Suppressor macrophage treated with lipopolysaccharide for 4 hours (primary cell): ENCODE measurements around the gene CD151.
A peak's percentile ranks its signal among the peaks of the same experiment; 100 is the strongest.

Experiments used
- DNase-seq: peaks from one replicate; pipeline ENCODE4 v3.0.0-alpha.2; 2020

CD151 gene

DNA sequence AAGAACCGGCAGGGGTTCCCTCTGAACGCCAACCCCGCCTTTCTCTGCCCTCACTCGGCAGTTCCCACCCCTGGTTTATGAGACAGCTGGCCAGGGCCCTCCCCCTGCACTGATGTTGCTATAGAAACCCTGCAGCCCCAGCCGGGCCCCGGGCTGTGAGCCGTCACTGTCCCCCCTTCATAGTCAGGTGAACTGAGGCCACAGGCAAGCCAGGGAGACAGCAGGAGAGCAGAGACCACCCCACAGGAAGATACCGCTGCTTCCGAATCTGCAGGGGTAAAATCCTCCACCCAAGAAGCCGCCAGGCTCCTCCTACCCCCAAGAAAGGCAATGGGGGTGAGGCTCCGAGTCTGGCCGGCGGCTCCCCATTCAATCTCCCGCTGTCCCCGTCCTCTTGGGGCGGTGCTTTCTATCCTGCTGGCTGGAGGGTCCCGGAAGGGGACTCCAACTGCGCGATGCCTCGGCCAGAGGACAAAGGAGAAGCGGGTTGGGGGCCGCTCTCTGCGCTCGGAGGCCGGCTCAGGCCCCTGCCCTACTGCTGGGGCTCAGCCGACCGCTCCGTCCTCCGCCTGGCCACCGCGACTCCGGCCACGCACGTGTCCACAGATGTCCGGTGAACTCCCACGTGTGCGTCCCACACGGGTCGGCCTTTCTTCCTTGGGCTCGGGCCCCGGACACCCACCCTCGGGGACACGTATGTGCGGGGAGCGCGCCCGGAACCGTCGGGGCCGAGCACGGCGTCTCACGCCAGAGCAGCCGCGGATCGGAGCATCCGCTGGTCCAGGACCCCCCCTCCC lies 35.3 kb upstream of the CD151 start:
- peak; percentile 67 for DNase-seq

DNA sequence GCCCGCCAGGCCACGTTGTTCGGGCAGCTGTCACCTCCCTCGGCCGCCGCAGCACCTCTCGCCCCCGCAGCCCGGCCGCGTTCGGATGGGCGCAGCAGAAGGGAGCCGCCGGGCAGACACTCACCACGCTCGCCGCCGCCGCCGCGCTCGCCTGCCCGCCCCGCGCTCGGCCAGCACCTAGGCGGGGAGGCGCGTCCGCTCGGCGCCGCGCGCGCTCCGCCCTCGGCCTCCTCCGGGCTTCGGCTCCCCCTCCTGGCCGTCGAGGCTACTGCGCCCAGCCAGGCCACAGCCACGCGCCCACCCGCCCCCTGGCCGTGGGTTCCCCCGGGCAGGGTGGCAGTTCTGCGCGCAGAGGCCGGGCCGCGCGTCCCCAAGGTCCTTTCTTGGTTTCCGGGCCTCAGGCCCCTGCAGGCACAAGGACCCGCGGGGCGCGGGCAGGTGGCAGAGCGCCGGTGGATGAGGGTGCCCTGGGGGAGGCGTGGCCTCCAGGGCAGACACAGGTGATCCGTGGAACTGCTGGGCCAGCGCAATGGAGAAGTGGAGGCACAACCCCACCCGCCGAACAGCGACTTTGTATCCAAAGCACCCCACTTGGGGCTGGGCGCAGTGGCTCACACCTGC lies 34.5 kb upstream of the CD151 start, which contains the start of gene SLC25A22:
Gene SLC25A22 (minus strand): TSS at position 189 of the 621 bp plus-strand sequence. CDS start 3,275 bp downstream, outside the sequence.
- peak; percentile 91 for DNase-seq

DNA sequence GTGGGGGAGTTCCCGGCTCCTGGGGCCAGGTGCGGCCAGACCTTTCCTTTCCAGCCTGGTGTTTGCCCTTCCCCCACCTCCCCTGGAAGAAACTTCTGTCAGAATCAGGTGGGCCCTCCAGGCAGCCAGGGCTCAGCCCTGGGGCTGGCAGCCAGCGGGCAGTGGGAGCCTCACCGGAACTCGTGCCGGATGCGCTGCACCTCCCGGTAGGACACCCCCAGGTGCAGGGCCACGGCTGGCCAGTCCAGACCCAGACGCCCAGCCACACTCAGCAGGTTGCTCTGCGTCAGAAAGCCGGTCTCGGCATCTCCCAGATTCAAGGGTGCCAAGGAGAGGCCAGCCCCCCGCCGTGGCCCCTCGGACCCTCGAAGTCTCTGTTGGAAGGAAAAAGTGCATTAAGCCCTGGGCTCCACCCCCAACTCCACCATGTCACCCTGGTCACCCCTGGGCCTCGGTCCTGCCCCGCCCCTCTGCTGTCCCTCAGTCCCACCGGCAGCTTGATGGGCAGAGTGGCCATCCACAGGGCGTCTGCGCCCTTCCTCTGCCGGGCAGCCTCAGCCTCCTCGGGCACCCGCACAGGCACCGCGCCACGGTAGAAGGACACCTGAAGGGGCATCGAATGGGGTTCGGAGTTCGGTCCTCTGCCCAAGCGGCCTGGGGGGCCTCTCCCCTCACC lies 33.0 kb upstream of the CD151 start:
- DNase-seq, result no peak

DNA sequence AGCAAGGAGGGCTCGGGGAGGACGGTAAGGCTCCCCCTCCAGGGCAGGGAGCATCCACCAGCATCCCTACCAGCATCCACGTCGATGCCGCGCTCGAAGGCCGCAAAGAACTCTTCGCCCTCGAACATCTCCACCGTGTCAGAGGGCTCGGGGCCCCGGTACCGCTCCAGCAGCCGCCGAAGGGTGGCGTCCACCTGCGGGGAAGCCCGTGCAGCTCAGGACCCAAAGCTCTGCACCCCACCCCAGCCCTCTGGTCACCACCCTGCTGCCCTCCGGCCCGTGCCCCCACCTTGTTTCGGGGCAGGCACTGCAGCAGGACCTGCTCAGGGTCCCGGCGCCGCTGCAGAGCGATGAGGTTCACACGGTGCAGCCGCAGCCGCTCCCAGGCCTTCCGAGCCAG lies 32.3 kb upstream of the CD151 start:
- no peak for DNase-seq

DNA sequence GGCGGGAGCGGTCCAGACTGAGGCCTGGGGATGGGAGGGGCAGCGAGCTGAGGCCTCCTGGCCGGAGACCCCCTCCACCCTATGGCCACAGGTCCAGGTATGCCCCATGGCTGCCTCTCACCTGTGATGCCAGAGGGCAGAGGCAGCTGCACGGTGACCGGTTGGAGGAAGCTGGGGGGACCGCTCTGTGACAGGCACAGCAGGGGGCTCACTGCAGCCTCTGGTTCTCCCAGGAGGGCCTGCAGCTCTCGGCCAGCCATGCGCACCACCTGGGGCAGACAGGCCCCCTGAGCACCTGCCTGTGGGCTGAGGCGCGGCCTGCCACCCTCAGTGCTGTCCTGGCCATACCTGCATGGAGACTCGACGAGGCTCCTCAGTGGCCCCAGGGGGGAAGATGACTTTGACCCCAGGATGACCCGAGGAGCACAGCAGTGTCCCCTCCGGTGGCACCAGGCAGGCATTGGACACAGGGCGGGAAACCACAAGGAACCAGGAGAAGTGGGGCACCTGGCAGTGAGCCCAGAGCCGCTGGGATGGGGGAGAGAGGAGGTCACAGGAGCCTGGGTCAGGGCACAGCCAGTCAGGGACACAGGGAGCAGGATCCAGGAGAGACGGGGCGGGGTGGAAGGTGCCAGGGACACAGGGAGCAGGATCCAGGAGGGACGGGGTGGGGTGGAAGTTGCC lies 31.5 kb upstream of the CD151 start:
- no peak for DNase-seq

DNA sequence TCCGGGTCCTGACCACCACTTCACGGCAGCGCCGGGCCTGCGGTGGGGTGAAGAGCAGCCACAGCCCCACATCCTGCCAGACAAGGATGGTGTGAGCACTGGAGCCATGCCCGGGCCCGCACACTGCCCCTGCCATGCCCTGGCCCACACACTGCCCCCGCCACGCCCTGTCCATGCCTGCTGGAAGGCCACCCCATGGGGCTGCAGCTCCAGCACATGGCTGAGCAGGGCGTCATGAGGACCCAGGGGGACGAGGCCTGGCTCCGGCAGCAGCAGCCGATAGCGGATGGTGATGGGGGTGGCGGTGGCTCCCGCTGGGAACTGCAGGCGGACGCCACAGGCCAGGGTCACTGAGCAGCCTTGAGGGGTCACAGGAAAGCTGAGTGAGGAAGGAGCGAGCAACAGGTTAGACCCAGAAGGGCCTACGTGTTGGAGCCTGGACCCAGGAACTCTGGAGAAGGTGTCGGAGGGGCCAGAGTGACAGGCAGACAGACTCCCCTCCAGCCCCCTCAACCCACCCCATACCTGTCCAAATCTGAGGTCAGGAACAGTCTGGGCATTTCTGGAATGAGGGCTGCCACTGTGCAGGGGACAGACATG lies 30.6 kb upstream of the CD151 start:
- no peak for DNase-seq

DNA sequence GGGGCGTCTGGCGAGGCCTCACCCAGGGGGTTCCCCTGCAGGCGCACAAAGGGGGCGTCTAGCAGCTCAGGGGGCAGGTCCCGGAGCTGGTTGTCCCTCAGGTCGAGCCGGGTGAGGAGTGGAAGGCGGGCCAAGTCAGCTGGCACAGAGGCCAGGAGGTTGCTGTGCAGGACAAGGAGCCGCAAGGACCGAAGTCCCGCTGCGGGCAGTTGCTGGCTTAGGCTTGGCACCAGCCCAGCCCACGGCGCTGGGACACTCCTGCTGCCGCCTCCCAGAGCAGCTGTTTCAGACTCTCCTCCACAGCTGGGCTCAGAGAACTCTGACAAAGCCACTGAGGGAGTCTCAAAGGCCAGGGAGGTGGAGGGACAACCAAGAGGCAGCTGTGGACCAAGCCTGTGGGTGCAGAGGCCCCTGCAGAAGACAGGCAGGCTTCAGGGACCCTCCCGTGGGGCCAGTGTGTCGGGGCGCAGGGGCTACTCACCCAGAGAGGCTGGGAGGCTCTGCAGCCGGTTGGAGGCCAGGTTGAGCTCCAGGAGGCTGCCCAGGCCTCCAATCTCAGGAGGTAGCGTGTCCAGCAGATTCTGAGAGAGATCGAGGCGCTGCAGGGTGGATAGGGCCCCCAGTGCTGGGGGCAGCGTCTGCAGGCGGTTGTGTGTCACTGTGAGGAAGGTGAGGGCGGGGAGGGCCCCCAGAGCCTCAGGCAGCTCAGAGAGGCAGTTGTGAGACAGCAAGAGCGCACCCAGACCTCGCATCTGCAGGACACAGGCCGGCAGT lies 29.9 kb upstream of the CD151 start:
- no peak for DNase-seq

DNA sequence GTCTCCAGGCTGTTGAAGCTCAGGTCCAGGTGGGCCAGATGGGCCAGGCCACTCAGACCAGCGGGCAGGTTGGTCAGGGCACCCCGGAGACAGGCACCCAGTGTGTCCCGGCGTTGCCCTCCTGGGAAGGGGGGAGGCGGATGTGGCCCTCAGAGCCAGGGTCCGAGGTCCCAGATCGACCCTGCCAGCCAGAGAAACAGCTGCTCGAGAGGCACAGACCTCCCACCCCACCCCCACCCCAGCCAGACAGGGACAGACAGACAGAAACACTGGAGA lies 29.3 kb upstream of the CD151 start:
- DNase-seq, result no peak

DNA sequence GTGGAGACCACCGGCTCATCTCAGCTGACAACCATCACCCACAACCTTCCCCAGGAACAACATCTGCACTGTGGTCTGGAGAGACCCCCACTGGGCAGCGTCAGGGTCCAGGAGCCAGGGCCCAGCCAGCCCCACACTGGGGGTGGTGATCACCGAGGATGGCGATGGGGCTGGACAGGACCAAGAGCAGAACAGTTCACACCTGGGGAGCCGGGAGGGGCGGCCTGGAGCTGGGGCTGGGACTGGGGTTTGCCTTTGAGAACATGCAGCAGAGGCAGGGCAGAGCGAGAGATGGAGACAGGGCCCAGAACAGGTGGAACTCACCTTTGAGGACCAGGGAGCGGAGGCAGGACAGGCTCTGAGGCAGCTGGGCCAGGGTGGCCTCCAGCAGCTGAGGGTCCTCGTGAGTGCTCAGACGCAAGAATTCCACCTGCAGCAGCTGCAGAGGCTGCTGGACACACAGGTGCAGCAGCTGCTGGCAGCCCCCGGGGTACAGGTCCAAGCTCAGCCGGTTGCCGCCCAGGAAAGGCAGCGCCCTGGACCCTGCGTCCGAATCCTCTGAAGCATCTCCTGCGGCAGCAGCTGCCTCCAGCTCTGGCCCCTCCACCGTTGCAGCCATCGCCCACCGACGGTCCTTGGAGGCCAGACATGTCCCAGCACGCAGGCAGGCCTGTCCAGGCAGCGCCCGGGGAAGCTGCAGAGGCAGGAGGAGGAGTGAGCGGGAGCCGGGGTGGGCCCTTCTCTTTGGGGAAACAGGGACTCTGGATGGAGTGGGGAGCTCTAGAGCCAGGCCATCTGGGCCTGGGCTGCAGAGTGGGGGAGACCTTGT lies 28.8 kb upstream of the CD151 start:
- no peak for DNase-seq

DNA sequence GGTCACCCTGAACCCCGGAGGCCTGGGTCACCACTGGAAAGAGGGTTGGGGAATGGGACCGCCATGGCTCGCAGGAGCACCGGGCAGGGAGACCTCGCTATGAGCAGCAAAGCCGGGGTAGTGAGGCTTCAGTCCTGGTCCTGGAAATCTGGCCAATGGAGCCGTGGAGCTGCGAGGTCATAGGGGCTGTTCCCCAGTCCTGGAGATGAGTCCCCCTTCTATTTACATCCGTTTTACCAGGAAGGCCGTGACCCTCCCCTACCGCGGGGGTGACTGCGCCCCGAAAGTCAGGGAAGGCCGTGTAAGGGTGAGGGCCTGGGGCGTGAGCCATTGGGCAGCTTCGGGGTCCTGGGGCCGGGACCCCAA lies 28.2 kb upstream of the CD151 start:
- no peak for DNase-seq

DNA sequence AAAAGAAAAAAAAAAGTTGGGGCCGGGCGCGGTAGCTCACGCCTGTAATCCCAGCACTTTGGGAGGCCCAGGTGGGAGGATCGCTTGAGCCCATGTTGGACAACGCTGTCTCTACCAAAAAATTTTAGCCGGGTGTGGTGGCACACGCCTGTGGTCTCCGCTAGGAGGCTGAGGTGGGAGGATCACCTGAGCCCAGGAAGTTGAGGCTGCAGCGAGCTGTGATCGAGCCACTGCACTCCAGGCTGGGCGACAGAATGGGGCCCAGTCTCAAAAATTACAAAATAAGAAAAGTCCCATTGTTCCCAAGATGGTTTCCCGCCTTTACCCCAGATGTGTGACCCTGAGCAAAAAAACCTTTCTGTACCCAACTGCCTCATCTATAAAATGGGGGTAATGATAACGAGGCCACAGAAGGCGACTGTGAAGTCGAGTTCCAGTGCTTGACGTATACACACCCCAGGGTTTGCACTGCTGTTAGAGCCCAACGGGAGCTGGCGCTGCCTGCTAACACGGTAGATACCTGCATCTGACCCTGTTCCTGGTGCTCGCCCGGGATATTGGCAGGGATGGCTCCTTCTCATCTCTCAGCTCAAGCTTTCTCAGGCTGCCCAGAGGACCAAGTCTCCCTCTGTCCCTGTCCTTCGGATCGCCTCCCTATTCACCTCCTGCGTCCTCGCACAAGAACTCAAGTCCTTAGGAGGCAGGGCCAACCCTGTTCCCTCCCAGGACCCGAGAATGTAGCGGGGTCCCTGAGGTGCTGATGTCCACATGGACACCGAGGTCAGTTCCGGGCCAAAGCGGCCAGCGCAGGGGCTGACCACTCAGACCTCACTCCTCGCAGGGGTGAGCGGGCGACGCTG lies 24.1 kb upstream of the CD151 start:
- DNase-seq, result no peak

DNA sequence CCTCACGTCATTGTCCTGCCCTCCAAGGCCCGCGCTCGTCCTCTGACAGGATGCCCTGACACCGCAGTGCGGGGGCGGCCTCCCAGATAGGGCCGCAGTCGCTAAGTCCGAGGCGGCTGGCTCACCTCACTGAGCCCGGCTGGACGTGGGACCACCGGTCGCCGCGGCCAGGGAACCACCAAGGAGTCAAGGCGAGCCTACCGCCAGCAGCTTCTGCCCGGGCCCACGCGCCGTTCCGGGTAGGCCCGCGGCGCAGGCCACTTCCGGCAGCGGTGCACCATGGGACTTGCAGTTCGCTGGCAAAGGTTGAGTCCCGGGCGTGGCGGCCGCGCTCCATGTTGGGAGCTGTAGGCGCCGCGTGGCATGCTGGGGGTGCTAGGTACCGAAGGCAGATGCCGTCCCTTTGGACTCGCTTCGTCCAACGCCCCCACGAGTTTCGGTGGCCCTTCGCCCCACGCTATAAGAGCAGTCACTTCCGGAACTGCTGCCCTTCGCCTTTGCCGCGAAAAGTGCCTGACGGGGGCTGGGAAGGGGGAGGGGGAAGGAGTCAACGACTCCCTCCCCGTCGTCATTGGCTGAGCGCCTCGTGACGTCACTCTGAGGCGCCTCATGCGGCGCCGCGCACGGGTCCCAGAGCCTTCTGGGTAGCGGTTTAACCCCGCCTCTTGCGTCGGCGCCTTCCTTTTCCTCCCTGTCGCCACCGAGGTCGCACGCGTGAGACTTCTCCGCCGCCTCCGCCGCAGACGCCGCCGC lies 23.3 kb upstream of the CD151 start, which contains the start of gene RPLP2:
Gene RPLP2 (plus strand): TSS at position 681 of the 753 bp plus-strand sequence. CDS start 268 bp downstream, outside the sequence.
- peak; percentile 99 for DNase-seq

DNA sequence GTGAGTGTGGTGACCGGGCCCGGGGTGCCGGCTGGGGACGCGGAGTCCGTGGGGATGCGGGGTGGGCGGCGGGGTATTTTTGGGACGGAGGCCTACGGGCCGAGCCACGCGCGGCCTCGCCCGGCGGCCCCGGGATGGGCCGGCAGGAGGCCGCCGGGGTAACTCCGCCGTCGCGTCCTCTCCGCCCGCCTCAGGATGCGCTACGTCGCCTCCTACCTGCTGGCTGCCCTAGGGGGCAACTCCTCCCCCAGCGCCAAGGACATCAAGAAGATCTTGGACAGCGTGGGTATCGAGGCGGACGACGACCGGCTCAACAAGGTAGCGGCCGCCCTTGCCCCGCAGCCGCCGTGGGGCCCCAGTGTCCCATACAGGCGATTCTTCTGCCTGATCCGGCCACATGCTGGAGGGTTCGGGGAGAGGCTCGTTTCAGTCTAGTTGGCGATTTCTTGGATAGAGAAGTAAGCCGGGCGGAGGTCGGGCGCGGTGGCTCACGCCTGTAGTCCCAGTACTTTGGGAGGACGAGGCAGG lies 22.6 kb upstream of the CD151 start:
- DNase-seq, result no peak

DNA sequence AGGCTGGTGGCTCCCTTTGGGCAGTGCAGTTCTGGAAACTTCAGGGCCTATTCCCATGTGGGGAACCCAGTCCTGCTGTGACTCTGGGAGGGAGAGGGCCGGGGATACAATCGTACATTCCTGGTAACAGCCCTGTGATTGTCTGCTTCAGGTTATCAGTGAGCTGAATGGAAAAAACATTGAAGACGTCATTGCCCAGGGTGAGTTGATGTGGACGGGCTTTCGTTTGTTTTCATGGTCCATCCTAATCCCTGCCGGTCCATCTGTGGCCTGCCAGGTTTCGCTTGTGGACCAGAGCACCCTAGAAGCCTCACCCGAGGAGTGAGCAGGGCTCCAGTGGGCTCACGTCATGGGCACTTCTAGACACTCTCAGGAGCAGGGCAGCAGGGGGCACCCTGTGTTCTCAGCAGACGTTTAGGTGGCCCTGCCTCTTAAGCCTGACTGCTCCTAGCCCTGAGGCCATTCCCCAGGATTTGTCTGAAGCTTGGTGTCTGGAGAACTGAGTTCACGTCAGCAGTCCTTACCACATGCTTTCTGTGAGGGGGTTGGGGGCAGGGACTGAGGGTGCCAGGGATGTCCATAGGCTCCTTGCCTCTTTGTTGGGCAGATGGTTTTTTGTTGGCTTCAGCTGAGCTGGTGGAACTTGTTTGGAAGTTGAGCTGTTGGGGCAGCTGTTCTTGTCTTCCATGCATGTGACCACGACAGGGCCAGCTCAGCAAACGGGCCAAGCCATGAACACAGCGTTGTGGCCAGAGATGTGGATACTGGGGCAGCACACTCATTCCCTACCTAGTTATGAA lies 21.1 kb upstream of the CD151 start:
- no peak for DNase-seq

DNA sequence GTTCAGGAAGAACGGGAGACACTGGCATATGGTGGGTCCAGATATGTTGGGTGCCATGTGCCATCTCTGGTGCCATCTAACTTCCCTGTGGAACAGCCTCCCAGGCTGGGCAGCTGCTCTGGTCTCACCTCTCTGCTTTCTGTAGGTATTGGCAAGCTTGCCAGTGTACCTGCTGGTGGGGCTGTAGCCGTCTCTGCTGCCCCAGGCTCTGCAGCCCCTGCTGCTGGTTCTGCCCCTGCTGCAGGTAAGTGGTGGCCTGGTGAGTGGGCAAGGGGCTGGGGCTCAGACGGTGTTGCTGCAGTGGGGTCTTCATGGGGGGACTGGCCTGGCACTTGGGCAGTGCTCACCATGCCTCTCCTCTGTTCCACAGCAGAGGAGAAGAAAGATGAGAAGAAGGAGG lies 20.4 kb upstream of the CD151 start:
- no peak for DNase-seq

DNA sequence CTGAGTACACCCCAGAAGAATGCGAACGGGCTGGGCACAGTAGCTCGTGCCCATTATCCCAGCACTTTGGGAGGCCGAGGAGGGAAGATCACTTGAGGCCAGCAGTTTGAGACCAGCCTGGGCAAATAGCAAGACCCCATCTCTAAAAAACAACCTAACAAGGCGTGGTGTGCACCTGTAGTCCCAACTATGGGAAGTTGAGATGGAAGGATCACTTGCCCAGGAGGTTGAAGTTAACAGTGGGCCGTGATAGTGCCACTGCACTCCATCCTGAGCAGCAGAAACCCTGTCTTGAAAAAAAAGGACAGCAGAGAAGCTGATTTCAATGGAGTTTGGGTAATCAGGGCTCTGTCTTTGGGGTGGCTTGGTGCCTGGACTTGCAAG lies 19.7 kb upstream of the CD151 start:
- DNase-seq, result no peak

DNA sequence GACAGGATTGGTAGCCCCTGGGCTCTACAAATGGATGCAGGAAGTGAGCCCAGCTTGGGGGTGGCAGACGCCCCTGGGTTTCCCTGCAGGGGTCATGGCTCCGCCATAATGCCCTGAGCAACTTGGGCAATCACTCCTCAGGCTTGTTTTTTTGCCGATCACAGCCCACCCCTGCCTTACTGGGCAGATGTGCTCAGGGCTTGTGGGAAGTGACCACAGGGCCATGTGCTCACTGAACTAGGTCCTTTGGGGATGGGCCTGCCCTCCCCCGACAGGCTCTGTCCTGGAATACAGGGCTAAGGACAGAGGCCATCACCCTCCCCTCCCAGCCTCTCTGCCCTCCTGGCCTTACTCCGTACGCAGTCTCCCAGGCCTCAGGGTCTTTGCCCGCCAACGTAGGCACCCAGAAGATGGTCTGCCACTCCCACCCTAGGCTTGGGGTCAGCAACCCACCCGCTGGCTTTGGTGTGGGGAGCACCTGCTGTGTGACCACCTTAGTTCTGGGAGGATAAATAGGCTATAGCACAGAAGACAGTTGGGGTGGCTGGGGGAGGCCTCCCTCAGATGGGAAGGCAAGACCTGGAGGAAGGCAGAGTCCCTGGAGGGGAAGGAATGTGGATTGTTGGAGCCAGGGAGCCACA lies 19.2 kb upstream of the CD151 start:
- no peak for DNase-seq
